ENCODE measurements around the gene MEFV. TPM values are rescaled to one million over a fixed set of nuclear protein-coding genes. Genes with fewer than 3 reads are reported as not detected.

Gene MEFV
- total RNA-seq, 1 donor from 2014 or later = 0.21 TPM

DNA sequence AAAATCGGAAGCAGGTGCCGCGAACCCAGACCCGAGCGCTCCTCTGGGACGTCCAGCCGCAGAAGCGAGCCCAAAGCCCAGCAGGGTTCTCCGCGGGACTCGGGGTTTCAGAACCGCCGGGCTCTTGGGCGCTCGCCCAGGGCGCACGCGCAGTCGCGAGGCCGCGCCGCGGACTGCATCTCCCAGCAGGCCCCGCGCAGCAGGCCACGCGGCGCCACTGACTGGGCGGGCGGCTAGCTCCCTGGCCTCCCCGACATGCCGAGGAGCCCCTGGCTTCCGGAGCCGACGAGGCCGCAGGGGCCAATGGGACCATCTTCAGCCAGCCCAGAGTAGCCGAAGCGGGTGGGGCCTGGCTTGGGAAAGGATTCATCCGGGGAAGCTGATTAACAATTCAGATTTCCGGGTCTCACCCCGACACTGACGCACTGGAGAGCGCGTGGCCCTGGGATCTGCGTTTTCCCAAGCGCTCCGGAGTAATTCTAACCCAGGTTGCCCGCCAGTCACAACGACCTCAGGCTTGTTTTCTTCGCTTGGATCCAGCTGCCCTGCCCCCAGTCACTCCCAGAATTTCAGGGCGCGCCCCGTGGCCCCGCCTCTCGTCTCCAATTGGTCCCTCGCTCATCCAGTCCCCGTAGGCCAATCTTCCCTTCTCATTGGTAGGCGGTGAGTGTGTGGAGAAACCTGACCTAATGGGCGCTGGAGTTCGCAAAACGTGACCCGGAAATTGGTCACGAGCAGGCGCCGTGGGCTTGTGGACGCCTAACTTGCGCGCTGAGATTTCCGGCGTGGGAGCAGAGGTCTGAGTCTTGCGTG is 26.5 kb upstream of the MEFV start, which contains the start of gene ZNF263:
ZNF263 (plus strand) TSS at position 762 of the 813 bp plus-strand sequence. CDS start 328 bp downstream, outside the sequence.
- peaks cover 1% of the 10 kb centered on the region for H3K36me3 ChIP-seq (ENCODE audit: control insufficient read depth, insufficient read depth, low read length)
- no peaks in the 10 kb centered on the region for H3K27me3 ChIP-seq (ENCODE audit: control insufficient read depth, insufficient read depth, low read length)
- peak within 1 kb of the TSS; percentile 91 for H3K4me3 ChIP-seq (ENCODE audit: low read depth, low read length)
- peak; percentile 90 for DNase-seq (ENCODE audit: low read depth)
- no peak for TF ChIP-seq CTCF (IDR thresholded peaks at IDR 0.05; ENCODE audit: insufficient read depth, low read length, poor library complexity, severe bottlenecking)

- H3K4me3 ChIP-seq (ENCODE audit: low read depth, low read length) = peak overlapping the region; percentile 91
- TF ChIP-seq CTCF (IDR thresholded peaks at IDR 0.05; ENCODE audit: insufficient read depth, low read length, poor library complexity, severe bottlenecking) = no peak
- no peaks in the 10 kb centered on the region for H3K27me3 ChIP-seq (ENCODE audit: control insufficient read depth, insufficient read depth, low read length)
- H3K36me3 ChIP-seq (ENCODE audit: control insufficient read depth, insufficient read depth, low read length) = peaks cover 1% of the 10 kb centered on the region
- no peak for DNase-seq (ENCODE audit: low read depth)
Observed at GRCh38 chr16:3282103-3282729, 25.8 kb upstream of the MEFV start.

DNA sequence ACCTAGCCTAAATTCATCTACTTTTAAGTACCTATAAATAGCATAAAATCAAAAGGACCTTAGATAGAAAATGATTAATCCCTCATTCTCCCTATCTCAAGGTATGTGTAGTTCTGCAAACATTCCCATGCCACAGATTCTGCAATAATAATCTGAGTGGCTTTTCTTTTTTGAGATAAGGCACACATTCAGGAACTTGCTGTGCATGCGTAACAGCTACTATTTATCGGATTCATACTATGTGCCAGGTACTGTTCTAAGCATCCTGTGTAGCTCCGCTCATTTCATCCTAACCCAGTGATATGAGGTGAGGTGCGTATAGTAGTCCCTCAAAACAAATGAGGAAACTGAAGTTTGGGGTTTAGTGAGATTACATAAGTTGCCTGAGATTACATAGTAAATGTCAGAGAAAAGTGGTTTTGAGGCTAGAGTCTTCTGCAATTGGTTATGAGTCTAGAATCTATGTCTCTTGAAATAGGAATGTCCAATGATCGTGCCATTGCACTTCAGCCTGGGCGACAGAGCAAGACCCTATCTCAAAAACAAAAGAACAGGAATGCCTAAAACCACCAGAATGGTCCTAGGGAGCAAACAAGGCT is 24.9 kb upstream of the MEFV start:
- H3K27me3 ChIP-seq (ENCODE audit: control insufficient read depth, insufficient read depth, low read length) = no peaks in the 10 kb centered on the region
- no peak for DNase-seq (ENCODE audit: low read depth)
- no peak overlapping the region for H3K4me3 ChIP-seq (ENCODE audit: low read depth, low read length)
- TF ChIP-seq CTCF (IDR thresholded peaks at IDR 0.05; ENCODE audit: insufficient read depth, low read length, poor library complexity, severe bottlenecking) = no peak
- H3K36me3 ChIP-seq (ENCODE audit: control insufficient read depth, insufficient read depth, low read length) = peaks cover 1% of the 10 kb centered on the region

DNA sequence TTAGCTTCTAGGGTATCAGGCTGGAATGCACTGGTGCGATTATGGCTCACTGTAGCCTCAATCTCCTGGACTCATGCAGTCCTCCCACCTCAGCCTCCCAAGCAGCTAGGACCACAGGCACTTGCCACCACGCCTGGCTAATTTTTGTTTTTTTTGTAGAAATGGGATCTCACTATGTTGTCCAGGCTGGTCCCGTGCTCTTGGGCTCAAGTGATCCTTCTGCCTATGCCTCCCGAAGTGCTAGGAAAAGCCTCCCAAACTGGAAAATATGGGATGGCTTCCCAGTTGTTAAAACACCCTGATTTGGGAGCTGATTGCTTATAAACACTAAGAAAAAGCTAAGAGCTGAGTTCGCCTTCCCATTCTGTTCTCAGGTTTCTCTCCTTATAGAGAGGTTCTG is 20.2 kb upstream of the MEFV start:
- no peak for DNase-seq (ENCODE audit: low read depth)
- H3K36me3 ChIP-seq (ENCODE audit: control insufficient read depth, insufficient read depth, low read length) = no peaks in the 10 kb centered on the region
- no peak for TF ChIP-seq CTCF (IDR thresholded peaks at IDR 0.05; ENCODE audit: insufficient read depth, low read length, poor library complexity, severe bottlenecking)
- H3K27me3 ChIP-seq (ENCODE audit: control insufficient read depth, insufficient read depth, low read length) = no peaks in the 10 kb centered on the region
- no peak overlapping the region for H3K4me3 ChIP-seq (ENCODE audit: low read depth, low read length)

DNA sequence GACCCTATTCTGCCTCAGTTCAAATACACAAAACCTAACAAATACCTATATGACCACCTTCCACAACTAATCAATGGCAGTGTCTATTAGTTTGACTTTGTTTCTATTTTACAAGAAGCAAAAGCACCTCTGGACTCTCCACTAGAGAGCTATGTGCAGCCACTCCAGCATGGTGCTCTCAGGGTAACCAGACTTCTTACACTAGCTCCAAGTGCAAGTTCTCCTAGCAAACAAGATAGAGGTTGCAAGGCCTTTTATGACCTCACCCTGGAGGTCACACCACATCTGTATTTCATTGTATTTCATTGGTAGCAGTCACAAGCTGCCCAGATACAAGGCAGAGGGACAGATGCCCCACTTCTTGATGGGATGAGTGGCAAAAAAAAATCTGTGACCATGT is 18.5 kb upstream of the MEFV start:
- H3K27me3 ChIP-seq (ENCODE audit: control insufficient read depth, insufficient read depth, low read length) = no peaks in the 10 kb centered on the region
- DNase-seq (ENCODE audit: low read depth) = no peak
- no peak for TF ChIP-seq CTCF (IDR thresholded peaks at IDR 0.05; ENCODE audit: insufficient read depth, low read length, poor library complexity, severe bottlenecking)
- H3K36me3 ChIP-seq (ENCODE audit: control insufficient read depth, insufficient read depth, low read length) = no peaks in the 10 kb centered on the region
- no peak overlapping the region for H3K4me3 ChIP-seq (ENCODE audit: low read depth, low read length)
